Left ventricle myocardium inferior (tissue), 1 donor: Measurements from ENCODE around the gene TATDN3. TPM values are rescaled to one million over a fixed set of nuclear protein-coding genes. Genes with fewer than 3 reads are reported as not detected.

Source experiments
- DNase-seq: peaks from one replicate; pipeline ENCODE4 v3.0.0-alpha.2; 2020
- H3K27ac ChIP-seq: fragments of 200-600 bp; replicated peaks from 2 replicates; pipeline ENCODE4 v1.8.0; 2021
- H3K27me3 ChIP-seq: fragments of 200-600 bp; 2 replicates; pipeline ENCODE4 v1.8.0; 2021; ENCODE audit warnings: low read depth
- H3K36me3 ChIP-seq: fragments of 200-600 bp; 2 replicates; pipeline ENCODE4 v1.8.0; 2021
- H3K4me1 ChIP-seq: fragments of 200-600 bp; 2 replicates; pipeline ENCODE4 v1.8.0; 2021
- H3K4me3 ChIP-seq: fragments of 200-600 bp; 2 replicates; pipeline ENCODE4 v1.8.0; 2021; ENCODE audit warnings: mild to moderate bottlenecking, moderate library complexity
- H3K9me3 ChIP-seq: fragments of 200-600 bp; replicated peaks from 2 replicates; pipeline ENCODE4 v1.8.0; 2021
- intact Hi-C: fragments of 100-400 bp; cut with micrococcal nuclease; formaldehyde crosslinking; loops from one replicate; pipeline ENCODE4 v1.11.0; 2022
- total RNA-seq: library from RNA; stranded (reverse); fragmentation: NEBNext Ultra II Directional; extraction: Animal tissue kit (Norgen Biotek cat#: 25700); gene quantifications from one replicate; pipeline ENCODE4 v1.2.1, GENCODE V29; 2021
- TF ChIP-seq, protein P1 (sequence below): fragments of 200-600 bp; IDR thresholded peaks from 2 replicates; pipeline ENCODE4 v1.8.0; 2021; ENCODE audit warnings: antibody characterized with exemption, mild to moderate bottlenecking, borderline replicate concordance
- donor health status: DM: no; HTN: yes; CAD: no; lungs with severe emphysema.

Gene TATDN3
- total RNA-seq, 1 donor from 2014 or later, result 23.5 TPM

DNA sequence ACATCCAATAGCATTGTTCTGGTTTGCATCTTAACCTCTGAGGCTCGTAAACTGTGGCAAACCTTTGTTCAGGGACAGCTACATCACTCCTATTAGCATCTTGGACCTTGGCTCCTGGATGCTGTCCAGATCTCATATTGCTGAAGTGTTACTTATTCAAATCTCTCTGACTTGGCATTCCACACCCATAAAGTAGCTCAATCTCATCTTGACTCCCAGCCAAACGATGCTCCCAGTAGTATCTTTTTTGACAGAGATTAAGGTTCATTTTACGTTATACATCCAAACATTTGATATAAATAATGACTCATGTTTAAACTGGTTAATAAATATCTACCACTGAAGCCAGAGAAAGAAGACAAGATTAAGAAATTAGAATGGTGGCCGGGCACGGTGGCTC, 62.0 kb downstream of the TATDN3 start:
- Histone ChIP-seq H3K9me3 (no peaks in the 10 kb centered on the region), H3K27ac (no peak overlapping the region), H3K4me1 (peaks cover 19% of the 10 kb centered on the region), H3K36me3 (no peaks in the 10 kb centered on the region), H3K27me3 (no peaks in the 10 kb centered on the region), H3K4me3 (no peak overlapping the region)
- DNase-seq, result no peak
- intact Hi-C loops, result no loop called here
- TF ChIP-seq, protein P1, sequence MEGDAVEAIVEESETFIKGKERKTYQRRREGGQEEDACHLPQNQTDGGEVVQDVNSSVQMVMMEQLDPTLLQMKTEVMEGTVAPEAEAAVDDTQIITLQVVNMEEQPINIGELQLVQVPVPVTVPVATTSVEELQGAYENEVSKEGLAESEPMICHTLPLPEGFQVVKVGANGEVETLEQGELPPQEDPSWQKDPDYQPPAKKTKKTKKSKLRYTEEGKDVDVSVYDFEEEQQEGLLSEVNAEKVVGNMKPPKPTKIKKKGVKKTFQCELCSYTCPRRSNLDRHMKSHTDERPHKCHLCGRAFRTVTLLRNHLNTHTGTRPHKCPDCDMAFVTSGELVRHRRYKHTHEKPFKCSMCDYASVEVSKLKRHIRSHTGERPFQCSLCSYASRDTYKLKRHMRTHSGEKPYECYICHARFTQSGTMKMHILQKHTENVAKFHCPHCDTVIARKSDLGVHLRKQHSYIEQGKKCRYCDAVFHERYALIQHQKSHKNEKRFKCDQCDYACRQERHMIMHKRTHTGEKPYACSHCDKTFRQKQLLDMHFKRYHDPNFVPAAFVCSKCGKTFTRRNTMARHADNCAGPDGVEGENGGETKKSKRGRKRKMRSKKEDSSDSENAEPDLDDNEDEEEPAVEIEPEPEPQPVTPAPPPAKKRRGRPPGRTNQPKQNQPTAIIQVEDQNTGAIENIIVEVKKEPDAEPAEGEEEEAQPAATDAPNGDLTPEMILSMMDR, result no peak

DNA sequence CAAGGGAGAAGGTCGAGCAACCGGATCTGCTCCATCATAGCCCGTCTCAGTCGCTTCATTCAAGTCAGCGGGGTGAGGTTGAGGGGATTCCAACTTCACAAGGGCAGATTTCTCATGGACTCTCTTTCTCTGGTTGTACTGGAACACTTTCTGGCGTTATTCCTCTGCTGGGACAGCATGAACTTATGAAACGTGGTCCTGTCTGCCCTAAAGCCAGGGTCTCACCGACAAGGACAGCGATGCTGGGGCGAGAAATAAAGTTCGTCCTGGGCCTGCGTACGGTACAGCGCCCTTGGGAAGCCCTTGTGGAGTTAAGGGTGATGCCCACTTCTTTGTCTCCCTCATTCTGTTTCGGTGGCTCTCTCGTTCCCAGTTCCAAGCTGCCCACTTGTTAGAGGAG, 65.1 kb downstream of the TATDN3 start:
- H3K9me3 ChIP-seq, result no peaks in the 10 kb centered on the region

GRCh38 chr1:212857992-212858460, 66.3 kb downstream of the TATDN3 start, which contains the start of gene FLVCR1:
FLVCR1 (plus strand) TSS chr1:212858275; CDS start chr1:212858453, 178 bp downstream.
- H3K27ac ChIP-seq, result peak within 1 kb of the TSS; percentile 87
- TF ChIP-seq, protein P1, result no peak
- H3K27me3 ChIP-seq, result no peaks in the 10 kb centered on the region
- no peaks in the 10 kb centered on the region for H3K36me3 ChIP-seq
- peak; percentile 97 for DNase-seq
- intact Hi-C loops, result no loop called here
- no peaks in the 10 kb centered on the region for H3K9me3 ChIP-seq
- H3K4me3 ChIP-seq, result peak within 1 kb of the TSS; percentile 99
- H3K4me1 ChIP-seq, result peaks cover 43% of the 10 kb centered on the region

More for the DNA sequence above, 65.1 kb downstream of the TATDN3 start:
- TF ChIP-seq, protein P1, result no peak
- H3K27ac ChIP-seq, result no peak overlapping the region
- H3K36me3 ChIP-seq, result no peaks in the 10 kb centered on the region
- H3K27me3 ChIP-seq, result no peaks in the 10 kb centered on the region
- DNase-seq, result no peak
- intact Hi-C loops, result no loop called here
- H3K4me3 ChIP-seq, result peak overlapping the region; percentile 99
- peaks cover 43% of the 10 kb centered on the region for H3K4me1 ChIP-seq

- intact Hi-C loops, result no loop called here
- TF ChIP-seq, protein P1, result no peak
- no peaks in the 10 kb centered on the region for H3K9me3 ChIP-seq
- H3K27ac ChIP-seq, result peak overlapping the region; percentile 87
- DNase-seq, result peak; percentile 16
- H3K4me1 ChIP-seq, result peaks cover 43% of the 10 kb centered on the region
- peak overlapping the region; percentile 99 for H3K4me3 ChIP-seq
- H3K36me3 ChIP-seq, result peaks cover under 1% of the 10 kb centered on the region
- H3K27me3 ChIP-seq, result no peaks in the 10 kb centered on the region
Observed at GRCh38 chr1:212858461-212859265, 67.0 kb downstream of the TATDN3 start.

DNA sequence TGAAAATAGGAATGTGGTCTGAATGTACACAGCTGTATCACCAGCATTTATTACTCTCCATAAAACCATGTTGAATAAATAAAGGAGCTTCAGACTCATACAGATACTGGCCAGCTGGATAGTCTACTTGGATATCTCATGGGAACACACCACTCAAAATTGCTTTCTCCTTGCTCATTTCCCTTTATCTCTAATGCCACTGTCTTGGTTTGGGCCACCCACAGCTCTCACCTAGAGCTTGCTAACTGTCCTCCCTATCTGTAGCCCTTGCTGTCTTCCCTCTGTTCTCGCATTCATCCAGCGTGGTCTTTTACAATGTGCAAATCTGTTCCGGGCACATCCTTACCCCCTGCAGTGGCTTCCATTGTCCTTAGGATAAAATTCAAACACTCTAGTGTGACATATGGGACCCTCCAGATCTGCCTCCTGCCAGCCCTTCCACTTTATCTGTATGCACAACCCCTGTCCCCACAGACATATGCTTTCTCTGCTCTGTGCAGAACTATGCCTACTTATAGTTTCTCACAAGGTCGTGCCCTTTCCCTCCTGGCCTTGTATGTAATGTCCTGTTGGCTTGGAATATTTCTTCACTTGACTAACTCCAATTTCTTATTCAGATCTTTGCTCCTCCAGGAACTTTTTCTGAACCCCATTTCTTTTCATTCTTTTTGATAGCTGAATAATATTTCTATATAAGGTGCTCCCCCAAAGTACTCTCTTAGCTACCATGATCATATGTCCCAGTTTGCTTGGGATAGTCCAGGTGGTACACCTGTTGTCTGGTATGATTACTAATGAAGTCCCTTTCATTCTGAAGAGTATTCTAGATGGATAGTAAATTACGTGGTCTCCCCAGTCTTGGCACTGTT, 69.3 kb downstream of the TATDN3 start:
- DNase-seq, result no peak
- Histone ChIP-seq H3K9me3 (no peaks in the 10 kb centered on the region), H3K36me3 (peaks cover 12% of the 10 kb centered on the region), H3K27ac (no peak overlapping the region), H3K27me3 (no peaks in the 10 kb centered on the region), H3K4me1 (peaks cover 43% of the 10 kb centered on the region), H3K4me3 (no peak overlapping the region)
- TF ChIP-seq, protein P1, result no peak
- intact Hi-C loops, result no loop called here
